GM21737 (cell line): ENCODE data around the gene CYTL1.
"Not testable (repeated sequence)": the region's sequence is repeated elsewhere in the genome, so short reads cannot be mapped to it uniquely, and the experiment has no call there.

Source experiments
- ATAC-seq: cut with Tn5 transposase; IDR thresholded peaks from one replicate; pipeline ENCODE4 v1.9.1; 2021; ENCODE audit warnings: mild to moderate bottlenecking, moderate library complexity; ENCODE audit not compliant: unreplicated experiment

CYTL1 gene

GRCh38 chr4:5019274-5019673 lies at the start of gene CYTL1:
Gene CYTL1 (minus strand): TSS chr4:5019458. CDS start chr4:5019445, 13 bp downstream.
- ATAC-seq: no peak

- ATAC-seq: no peak
These were observed 48.6 kb upstream of the CYTL1 start for GRCh38 chr4:5067908-5068307.

- not testable (repeated sequence) for ATAC-seq
These were observed 47.7 kb upstream of the CYTL1 start for GRCh38 chr4:5066968-5067367.

- ATAC-seq: no peak
These were observed 46.8 kb upstream of the CYTL1 start for GRCh38 chr4:5066101-5066500.

GRCh38 chr4:5055411-5055810 lies 36.2 kb upstream of the CYTL1 start:
- ATAC-seq: no peak

GRCh38 chr4:5054532-5054931 lies 35.3 kb upstream of the CYTL1 start:
- no peak for ATAC-seq

- ATAC-seq: no peak
These were observed 33.6 kb upstream of the CYTL1 start for GRCh38 chr4:5052726-5053425.

GRCh38 chr4:5052204-5052702 lies 33.0 kb upstream of the CYTL1 start:
- ATAC-seq: no peak

- ATAC-seq: no peak
These were observed 32.3 kb upstream of the CYTL1 start, which contains the start of gene STK32B for GRCh38 chr4:5051278-5052203. Gene STK32B (plus strand): TSS chr4:5051480.

GRCh38 chr4:5050520-5051277 lies 31.4 kb upstream of the CYTL1 start:
- ATAC-seq: peak; percentile 62

- no peak for ATAC-seq
These were observed 29.5 kb upstream of the CYTL1 start for GRCh38 chr4:5048721-5049120.

GRCh38 chr4:5045097-5045496 lies 25.8 kb upstream of the CYTL1 start:
- ATAC-seq: no peak

- no peak for ATAC-seq
These were observed 25.1 kb upstream of the CYTL1 start for GRCh38 chr4:5044341-5044740.

GRCh38 chr4:5043579-5043978 lies 24.3 kb upstream of the CYTL1 start:
- no peak for ATAC-seq

GRCh38 chr4:5041699-5042098 lies 22.4 kb upstream of the CYTL1 start:
- no peak for ATAC-seq

GRCh38 chr4:5040856-5041620 lies 21.8 kb upstream of the CYTL1 start:
- no peak for ATAC-seq

GRCh38 chr4:5039800-5040199 lies 20.5 kb upstream of the CYTL1 start:
- ATAC-seq: no peak

GRCh38 chr4:5037553-5038551 lies 18.6 kb upstream of the CYTL1 start:
- no peak for ATAC-seq

- no peak for ATAC-seq
These were observed 17.0 kb upstream of the CYTL1 start for GRCh38 chr4:5036239-5036638.
